NCI-H1092 treated with DMSO at 0.1 percent for 48 hours (cell line): Measurements from ENCODE around the gene TAL1.
"Not testable (repeated sequence)": the region's sequence is repeated elsewhere in the genome, so short reads cannot be mapped to it uniquely, and the experiment has no call there.

Experiments used
- DNase-seq: peaks from one replicate; lab custom pipeline; 2025; lab: John Stamatoyannopoulos, UW

Gene TAL1

DNA sequence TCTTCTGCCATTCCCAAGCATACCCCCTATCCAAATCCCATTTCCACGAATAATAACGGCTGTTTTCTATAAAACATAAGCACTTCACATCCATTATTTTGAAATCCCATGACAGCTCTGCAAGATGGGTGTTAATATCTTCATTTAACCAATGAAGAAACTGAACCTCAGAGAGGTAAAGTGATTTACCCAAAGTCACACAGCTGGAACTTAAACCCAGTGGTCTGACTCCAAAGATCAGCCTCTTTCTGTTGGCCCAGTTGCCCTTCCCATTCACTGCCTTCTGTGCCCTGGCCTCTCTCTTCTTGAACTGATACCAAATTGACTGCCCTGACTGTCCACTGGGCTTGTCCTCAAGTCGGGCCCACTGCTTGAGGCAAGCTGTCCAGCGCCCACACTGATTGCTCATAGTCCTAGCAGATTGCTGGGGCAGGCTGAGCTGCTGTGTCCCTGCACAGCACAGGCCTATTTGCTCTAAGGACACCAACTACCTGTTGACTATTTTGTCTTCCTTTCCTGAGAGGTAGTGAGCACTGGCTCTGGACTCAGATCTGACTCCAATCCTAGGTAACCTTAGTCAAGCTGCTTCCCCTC is 19.3 kb downstream of the TAL1 start:
- no peak for DNase-seq

DNA sequence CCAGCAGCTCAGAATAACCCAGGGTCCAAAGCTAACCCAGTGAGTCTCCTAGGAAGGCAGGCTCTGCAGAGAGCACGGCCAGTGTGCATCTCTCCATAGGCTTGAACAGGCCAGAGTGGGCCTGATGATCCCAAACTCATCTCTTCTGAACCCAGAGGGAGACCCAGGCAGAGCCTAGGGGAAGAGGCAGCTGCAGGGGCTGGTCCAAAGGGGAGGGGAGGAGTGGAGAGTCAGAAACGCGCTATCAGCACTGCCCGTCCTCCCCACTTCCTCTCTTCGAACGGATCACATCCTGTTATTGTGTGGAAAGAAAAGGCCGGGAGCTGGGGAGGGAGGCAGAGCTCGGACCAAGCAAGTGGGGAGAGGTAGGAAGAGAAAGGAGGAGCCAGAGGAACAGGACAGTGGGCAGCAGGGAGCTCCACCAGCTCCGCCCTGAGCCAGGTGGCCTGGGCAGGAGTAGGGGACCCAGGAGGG is 20.2 kb downstream of the TAL1 start:
- DNase-seq, result no peak

DNA sequence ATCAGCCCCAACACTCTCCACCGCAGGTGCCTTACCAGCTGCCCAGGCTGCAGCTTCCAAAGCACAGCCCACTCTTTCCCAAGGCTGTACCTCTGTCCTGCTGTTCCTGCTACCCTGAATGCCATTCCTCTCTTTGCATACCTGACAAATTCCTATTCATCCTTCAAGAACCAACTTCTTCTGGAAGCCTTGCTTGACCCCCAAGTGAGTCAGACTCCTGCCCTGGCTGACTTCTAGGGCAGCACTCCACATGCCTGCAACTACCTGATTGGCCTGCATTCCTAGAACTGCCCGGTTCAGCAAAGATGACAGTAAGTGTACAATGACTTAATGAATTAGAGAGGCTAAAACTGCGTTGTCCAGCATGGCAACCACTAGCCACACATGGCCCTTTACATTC is 21.4 kb downstream of the TAL1 start:
- DNase-seq, result no peak

DNA sequence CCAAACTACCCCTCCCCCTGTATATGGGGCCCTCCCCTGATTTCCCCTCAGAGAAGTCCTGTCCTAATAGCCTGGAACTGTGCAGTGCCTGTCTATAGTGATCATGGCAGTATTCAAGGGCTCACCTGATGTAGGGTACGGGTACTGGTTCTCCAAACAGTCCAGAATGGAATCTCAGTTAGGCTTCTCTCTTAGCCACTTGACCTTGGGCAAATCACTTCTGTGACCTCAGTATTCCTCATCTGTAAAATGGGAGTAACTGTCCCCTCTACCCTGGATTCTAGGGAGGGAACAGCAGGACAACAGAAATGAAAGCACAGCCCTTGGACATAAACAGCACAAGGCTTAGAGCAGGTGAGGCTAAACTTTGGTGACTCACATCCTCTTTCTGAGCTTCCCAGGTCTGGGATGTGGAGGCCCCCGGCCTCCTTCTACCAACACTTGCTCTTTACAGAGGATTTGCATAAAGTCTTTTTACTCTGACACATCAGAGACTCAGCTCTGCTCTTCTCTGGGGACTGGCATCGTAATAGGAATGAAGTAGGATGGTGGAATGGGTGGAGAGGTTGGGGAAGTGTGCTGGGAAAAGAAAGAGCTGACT is 22.2 kb downstream of the TAL1 start:
- no peak for DNase-seq

DNA sequence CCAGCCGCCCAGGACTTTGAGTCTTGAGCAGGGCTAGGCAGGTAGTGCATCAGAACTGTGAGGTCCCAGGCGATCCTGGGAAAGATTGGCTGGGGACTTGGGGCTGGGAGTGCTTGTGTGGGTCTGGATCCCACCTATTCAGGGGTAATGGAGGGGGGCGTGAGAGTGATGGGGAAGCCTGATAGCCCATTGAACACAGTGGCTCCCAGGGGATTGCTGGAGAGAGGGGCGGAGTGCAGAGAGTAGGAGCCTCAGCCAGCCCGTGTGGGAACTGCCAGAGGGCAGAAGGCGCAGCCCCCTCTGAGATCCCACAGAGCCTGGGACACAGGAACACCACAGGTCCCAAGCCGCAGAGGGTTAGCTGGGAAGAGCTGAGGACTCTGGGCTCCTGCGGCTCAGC is 22.9 kb downstream of the TAL1 start:
- no peak for DNase-seq

DNA sequence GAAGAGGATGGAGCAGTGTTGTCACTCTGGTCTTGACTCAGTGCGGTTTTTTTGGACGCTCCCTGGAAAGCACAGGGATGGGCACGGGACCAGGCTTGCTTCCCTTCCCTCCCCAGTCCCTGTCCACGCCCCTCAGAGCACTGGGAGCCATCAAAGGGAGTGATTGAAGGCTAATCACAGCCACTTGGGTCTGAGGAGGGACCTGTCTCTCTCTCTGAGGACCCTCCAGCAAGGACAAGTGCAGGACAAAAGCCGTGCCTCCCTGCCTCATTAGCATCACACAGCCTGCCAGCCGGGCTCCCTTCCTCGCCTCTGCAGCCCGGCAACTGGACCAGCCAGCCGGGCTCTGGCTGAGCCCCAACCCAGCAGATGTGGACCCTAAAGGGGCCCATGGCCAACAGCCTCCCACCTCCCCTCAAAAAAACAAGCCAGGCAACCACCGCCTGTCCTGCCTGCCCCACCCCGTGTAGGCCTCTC is 23.6 kb downstream of the TAL1 start:
- DNase-seq, result no peak

DNA sequence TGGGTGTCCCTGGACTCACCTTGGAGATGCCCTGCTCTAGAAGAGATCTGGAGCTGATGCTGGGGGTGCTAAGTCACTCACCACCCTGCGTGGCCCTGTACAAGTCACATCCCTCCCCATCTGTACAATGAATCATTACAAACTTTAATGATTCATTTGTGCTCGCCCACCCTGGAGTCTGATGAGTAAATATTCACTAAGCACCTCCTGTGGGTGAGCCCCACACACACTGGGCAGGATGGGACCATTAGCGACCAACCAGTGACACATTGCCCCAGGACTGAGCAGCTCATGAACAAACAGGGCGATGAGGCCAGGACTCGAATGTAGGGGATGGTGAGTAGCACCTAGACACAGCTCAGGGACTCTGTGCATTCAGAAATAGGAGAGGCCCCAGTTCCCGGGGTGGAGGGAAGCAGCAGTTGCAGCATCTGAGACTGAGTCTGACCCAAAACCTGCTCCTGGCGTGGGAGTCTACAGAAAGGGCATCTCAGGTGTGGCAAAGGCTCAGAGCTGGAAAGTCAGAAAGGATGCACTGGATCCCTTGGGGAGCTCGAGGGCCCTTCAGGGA is 24.1 kb downstream of the TAL1 start:
- no peak for DNase-seq

DNA sequence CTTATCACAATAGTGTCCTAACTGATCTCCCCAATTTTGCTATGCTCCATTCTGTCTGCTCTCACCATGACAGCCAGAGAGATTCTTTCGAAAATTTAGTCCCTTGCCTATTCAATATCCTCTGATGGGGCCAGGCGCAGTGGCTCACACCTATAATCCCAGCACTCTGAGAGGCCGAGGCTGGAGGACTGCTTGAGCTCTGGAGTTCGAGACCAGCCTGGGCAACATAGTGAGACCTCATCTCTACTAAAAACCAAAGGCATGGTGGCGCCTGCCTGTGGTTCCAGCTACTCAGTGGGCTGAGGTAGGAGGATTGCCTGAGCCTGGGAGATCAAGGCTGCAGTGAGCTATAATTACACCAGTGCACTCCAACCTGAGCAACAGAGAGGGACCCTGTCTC is 26.1 kb downstream of the TAL1 start:
- no peak for DNase-seq

DNA sequence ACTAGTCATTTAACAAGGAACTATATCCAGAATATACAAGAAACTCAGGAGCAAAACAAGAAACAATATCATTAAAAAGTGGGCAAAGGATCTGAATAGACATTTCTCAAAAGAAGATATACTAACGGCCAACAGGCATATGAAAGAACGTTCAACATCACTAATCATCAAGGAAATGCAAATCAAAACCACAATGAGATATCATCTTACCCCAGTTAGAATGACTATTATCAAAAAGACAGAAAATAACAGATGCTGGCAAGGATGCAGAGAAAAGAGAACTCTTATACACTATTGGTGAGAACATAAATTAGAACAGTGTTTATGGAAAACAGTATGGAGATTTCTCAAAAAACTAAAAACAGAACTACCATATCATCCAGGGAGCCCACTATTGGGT is 28.5 kb downstream of the TAL1 start:
- DNase-seq, result not testable (repeated sequence)

DNA sequence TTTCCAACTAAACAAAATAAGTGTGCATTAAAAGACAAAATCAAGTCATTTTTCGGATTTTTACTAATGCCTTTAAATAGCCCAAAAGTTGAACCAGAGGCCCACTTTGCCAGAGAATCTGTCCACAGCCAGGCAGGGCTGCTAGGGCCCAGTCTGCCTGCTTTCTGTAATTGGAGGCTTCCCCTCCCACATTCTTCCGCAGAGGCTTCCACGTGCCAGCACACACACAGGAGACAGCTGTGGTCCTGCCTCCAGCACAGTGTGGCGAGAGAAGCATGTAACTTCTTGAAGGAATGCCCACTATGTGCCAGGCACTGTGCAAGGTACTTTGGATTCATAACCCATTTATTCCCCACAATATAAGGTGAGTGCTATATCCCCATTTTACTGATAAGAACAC is 30.8 kb downstream of the TAL1 start:
- no peak for DNase-seq

DNA sequence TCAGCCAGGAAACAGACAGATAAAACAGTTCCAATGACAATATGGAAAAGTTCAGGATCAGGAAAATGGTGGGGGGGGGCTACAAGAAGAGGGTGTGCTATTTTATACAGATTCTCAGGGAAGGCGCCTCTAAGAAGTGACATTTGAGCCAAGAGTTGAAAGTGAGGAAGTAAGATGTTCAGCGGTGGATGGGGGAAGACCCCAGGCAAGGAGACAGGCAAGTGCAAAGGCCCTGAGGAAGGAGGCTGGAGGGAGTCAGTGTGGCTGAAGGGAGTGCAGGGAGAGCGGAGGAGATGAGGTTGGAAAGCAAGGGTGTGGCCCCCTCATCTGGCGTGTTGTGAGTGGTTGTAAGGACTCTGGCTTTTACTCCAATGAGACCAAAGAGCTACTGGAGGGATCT is 33.8 kb downstream of the TAL1 start:
- DNase-seq, result no peak

DNA sequence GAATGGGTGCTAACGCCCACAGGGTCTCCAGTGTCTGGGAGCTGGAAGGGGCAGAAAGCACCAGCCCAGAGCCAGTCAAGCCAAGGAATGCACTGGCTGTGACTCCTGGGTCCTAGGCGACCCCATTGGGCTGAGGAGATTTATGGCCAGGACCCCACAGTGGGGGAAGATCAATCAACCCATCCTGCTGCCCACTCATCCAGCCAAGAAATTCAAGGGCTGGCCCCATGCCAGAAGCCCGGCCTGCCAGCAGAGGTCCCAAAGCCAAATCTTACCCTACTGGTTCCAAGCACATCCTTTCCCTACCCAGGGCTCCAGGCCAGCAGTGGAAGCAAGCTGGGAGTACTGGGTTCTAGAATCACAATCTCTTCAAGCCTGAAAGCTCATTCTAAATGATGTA is 35.4 kb downstream of the TAL1 start:
- no peak for DNase-seq

DNA sequence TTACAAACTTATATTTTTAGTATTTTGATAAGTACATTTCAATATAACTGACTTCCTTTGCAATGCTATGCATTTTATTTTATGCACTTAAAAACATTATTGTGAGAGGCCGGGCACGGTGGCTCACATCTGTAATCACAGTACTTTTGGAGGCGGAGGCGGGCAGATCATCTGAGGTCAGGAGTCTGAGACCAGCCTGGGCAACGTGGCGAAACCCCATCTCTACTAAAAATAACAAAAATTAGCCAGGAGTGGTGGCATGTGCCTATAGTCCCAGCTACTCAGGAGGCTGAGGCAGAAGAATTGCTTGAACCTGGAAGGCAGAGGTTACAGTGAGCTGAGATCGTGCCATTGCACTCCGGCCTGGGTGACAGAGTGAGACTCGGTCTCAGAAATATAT is 36.0 kb downstream of the TAL1 start:
- DNase-seq, result not testable (repeated sequence)

DNA sequence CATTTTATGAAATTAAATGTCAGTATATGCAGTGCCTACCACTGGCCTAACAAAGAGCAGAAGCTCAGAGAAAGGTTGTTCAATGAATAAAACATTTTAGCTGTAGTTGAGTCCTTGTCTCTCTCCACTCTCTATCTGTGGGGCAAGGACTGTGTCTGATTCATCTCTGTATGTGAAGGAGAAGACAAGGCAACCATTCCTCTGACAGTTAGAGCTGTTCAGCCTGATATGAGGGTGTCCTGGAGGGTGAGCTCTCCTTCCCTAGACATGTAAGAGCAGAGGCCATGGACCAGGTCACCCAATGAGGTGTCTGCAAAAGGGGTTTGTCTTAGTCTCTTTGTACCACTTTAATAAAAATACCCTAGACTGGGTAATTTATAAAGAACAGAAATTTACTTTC is 37.7 kb downstream of the TAL1 start:
- no peak for DNase-seq

DNA sequence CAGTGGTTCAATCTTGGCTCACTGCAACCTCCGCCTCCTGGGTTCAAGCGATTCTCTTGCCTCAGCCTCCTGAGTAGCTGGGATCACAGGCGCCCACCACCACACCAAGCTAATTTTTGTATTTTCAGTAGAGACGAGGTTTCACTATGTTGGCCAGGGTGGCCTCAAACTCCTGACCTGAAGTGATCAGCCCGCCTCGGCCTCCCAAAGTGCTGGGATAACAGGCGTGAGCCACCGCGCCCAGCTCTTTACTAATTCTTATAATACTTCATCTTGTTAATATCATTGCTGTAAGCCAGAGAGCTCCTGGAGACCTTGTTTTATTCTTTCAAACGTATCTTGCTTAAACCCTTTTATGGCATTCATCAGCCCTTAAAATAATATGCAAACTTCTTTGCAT is 38.5 kb downstream of the TAL1 start:
- not testable (repeated sequence) for DNase-seq

DNA sequence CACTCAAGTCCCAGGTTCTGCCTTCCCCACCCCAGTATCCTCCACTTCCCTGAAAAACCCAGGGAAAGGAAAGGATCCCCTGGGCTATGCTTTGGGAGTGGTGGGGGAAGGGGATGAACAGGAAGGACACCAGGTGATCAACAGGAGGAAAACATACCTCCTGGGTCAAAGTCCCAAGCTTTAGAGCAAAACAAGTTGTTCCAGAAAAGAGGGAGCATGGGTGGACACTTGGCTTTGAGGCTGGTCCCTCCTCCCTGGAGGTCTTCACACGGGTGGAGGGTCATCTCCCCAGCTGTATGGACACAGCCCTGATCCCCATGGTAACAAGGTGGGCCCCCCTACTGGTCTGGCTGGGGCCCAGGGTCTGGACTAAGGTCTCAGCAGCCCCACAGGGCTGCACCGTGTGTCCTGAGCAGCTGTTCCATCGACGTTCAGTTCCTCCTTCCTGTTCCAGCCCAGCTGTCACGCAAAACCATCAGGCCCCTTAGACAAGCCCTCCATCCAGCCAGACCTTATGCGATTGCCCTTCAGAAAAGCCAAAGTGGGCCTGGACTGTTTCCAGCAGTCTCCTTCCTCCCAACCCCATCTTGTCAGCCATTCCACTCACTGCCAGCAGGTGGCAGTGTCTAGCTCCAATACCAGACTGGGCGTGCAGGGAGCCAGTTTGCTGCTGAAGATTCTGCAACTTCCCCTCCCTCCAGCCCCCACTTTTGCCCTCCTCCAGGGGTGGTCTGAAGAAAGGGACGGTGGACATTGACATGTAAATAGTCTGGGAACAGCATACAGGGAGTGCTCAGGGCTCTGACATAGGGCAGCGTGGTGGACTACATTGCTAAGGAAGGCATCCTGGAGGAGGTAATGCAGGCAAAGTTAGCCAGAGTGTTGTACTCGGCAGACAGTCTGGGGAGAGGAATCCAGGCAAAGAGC is 39.3 kb downstream of the TAL1 start:
- DNase-seq, result peak; percentile 62

DNA sequence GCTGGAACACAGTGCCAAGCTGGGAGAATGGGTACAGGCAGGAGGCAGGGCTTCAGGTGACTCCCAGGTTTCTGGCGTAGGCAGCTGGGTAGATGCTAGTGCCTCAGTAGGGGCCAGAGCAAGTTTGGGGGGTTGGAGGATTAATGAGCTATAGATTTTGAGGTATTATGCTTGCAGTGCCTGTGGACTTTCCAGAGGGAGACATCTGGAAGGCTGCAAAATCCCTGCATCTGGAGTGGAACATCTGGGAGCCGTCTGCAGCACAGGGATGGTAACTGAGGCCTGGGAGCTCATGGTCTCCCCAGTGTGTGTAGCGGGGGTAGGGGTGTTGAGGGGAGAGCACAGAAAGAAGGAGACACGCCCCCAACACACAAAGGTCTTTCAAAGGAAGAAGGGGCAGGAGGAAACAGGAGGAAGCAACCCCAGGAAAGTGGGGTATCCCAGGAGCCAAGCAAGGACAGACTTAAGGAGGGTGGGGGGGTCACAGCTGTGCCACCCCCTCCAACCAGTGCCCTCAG is 40.0 kb downstream of the TAL1 start:
- DNase-seq, result no peak

DNA sequence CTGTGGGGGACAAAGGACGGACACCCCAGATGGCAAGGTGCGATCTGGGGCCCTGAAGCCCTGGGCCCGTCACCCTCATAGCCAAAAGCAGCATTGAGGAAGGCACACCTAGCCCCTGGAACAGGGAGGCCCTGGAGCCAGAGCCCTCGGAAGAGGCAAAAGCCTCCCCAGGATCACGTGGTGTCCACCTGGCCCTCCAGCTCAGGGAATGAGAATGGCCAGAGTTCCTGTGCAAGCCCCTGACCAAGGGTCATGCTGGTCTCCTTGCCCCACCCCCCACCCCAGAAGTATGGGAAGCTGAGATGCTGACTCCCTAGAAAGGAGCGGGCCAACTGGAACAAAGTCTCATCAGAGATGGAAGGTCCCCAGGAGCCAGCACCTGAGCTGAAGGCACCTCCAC is 41.2 kb downstream of the TAL1 start:
- DNase-seq, result no peak

DNA sequence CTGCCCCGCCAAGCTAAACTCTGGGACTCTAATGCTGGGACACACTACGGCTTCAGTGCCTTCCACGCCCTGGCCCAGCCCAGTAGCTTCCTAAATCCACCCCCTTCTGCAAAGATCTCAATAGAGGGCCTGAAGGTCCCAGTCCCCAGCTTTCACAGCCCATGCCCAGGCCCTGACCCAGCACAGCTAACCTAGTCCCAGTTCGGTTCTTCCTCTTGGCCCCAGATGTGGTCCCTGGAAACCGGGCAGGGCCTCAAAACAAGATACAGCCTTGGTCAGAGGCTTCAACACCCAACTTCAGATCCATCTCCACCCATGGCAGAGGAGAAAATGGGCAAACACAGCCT is 41.5 kb downstream of the TAL1 start:
- no peak for DNase-seq

DNA sequence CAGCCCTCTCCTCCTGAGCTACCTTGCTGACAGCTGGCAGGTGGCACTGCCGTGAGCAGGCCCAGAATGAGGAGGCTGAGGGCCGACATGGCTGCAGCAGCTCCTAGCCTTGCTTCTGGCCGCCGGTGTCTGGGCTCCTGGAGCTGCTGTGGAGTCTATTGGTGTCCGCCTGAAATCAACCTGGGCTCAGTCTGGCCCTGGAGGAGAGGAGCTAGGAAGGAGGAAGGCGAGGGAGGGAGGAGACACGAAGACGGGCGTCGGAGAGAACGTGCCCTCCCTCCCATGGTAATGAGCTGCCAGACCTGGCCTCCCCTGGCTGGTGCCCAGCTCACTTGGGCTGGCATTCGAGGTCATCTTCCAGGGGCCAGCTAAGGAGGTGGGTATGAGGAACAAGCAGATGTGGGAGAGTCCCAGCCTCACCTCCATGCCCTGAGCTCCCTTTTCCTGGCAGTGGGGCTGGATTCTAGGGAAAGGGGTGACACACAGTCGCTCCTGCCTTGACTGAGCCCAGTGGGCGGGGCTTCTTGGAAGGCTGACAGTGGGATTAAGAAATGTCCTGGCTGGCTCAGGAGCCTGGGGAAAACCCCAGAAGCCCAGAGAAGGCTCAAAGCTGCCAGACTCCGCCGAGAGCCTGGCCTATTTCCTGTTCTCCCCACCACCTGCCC is 42.0 kb downstream of the TAL1 start, which contains the start of gene PDZK1IP1:
Gene PDZK1IP1 (minus strand): TSS at position 193 of the 665 bp plus-strand sequence. CDS start 104 bp downstream, at position 89.
- no peak for DNase-seq
